C4-2B (cell line): ENCODE data around the gene ATG9B.

ENCODE experiments used
- H3K27ac ChIP-seq: fragments of 450-650 bp; 2 replicates; pipeline ENCODE4 v1.5.1; 2017
- ZFX ChIP-seq: fragments of 450-650 bp; IDR thresholded peaks from 2 replicates; pipeline ENCODE4 v1.6.1; 2017
- TF ChIP-seq, protein P1 (sequence below): fragments of 450-650 bp; conservative IDR thresholded peaks from 2 replicates; pipeline ENCODE4 v1.5.1; 2017; ENCODE audit warnings: mild to moderate bottlenecking

Gene ATG9B, protein sequence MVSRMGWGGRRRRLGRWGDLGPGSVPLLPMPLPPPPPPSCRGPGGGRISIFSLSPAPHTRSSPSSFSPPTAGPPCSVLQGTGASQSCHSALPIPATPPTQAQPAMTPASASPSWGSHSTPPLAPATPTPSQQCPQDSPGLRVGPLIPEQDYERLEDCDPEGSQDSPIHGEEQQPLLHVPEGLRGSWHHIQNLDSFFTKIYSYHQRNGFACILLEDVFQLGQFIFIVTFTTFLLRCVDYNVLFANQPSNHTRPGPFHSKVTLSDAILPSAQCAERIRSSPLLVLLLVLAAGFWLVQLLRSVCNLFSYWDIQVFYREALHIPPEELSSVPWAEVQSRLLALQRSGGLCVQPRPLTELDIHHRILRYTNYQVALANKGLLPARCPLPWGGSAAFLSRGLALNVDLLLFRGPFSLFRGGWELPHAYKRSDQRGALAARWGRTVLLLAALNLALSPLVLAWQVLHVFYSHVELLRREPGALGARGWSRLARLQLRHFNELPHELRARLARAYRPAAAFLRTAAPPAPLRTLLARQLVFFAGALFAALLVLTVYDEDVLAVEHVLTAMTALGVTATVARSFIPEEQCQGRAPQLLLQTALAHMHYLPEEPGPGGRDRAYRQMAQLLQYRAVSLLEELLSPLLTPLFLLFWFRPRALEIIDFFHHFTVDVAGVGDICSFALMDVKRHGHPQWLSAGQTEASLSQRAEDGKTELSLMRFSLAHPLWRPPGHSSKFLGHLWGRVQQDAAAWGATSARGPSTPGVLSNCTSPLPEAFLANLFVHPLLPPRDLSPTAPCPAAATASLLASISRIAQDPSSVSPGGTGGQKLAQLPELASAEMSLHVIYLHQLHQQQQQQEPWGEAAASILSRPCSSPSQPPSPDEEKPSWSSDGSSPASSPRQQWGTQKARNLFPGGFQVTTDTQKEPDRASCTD

DNA sequence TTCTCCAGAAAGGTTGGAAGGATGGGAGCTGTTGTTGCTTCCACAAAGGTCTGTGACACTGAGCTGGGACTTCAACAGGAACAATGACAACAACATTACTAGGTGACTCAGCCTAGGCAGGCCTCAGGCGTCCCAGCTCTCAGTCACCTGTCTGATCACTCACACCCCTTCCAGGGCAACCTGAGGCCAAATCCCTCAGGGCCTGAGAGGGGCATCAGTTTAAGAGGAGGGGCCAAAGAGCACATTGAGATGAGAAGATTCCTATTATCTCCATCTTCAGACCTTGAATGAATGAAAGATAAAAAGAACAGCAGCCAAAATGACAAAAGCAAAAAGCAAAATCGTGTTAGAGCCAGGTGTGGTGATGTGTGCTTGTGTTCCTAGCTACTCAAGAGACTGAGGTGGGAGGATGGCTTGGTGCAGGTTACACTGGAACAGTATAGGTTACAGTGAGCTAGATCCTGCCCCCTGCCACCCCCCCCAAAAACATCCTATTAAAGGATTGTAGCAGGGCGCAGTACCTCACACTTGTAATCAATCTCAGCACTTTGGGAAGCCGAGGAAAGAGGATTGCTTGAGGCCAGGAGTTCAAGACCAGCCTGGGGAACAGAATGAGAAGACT is at the start of gene ATG9B:
TSS of gene ATG9B (minus strand) at position 60 of the 622 bp plus-strand sequence. CDS start 71 bp downstream, outside the sequence.
- TF ChIP-seq, protein P1, sequence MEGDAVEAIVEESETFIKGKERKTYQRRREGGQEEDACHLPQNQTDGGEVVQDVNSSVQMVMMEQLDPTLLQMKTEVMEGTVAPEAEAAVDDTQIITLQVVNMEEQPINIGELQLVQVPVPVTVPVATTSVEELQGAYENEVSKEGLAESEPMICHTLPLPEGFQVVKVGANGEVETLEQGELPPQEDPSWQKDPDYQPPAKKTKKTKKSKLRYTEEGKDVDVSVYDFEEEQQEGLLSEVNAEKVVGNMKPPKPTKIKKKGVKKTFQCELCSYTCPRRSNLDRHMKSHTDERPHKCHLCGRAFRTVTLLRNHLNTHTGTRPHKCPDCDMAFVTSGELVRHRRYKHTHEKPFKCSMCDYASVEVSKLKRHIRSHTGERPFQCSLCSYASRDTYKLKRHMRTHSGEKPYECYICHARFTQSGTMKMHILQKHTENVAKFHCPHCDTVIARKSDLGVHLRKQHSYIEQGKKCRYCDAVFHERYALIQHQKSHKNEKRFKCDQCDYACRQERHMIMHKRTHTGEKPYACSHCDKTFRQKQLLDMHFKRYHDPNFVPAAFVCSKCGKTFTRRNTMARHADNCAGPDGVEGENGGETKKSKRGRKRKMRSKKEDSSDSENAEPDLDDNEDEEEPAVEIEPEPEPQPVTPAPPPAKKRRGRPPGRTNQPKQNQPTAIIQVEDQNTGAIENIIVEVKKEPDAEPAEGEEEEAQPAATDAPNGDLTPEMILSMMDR, result no peak
- no peak for TF ChIP-seq ZFX
- no peak within 1 kb of the TSS for H3K27ac ChIP-seq

DNA sequence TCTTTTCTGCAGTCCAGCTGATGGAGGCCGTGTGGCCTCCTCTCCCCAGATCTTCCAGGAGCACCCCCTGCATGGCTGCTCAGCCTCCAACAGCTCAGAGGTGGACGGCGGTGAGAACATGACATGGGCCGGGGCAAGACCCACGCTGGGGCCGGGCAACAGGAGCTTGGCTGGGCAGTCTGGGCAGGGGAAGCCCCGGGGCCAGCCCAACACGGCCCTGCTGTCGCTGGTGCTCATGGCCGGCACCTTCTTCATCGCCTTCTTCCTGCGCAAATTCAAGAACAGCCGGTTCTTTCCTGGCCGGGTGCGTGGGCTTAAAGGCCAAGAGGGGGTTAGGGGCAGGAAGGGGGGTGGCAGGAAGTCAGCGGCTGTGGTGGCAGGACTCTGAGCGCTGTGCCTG is 49.7 kb upstream of the ATG9B start:
- TF ChIP-seq ZFX, result no peak
- H3K27ac ChIP-seq, result no peak overlapping the region

DNA sequence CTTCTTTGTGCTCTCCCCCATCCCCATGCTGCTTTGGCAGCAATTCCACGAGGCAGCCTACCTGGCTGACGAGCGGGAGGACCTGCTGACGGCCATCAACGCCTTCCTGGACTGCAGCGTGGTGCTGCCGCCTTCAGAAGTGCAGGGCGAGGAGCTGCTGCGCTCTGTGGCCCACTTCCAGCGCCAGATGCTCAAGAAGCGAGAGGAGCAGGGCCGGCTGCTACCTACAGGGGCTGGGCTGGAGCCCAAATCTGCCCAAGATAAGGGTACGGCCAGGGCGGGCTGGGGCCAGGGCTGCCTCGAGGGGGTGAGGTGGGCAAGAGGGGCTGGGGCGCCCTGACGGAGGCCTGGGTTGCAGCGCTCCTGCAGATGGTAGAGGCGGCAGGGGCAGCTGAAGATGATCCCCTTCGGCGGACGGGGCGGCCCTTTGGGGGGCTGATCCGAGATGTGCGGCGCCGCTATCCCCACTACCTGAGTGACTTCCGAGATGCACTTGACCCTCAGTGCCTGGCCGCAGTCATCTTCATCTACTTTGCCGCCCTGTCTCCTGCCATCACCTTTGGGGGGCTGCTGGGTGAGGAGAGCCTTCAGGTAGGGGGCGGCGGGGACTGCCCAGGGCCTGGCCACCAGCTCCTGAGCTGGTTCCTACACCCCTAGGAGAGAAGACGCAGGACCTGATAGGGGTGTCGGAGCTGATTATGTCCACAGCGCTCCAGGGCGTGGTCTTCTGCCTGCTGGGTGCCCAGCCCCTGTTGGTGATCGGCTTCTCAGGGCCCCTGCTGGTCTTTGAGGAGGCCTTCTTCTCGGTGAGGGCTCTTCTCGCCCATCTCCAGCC is 47.0 kb upstream of the ATG9B start:
- TF ChIP-seq ZFX, result no peak
- TF ChIP-seq, protein P1, result no peak
- H3K27ac ChIP-seq, result no peak overlapping the region

DNA sequence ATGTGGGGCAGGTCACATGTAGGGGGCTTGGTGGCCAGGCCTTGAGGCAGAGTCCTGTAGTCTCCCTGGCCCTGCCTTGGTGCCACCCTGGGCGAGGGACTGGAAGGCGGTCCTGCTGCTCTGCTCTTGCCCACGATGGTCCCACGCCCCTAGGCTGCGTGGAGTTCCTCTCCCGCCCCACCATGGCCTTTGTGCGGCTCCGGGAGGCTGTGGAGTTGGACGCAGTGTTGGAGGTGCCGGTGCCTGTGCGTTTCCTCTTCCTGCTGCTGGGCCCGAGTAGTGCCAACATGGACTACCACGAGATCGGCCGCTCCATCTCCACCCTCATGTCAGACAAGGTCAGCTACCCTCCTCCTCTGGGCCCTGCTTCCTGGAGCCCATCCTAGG is 46.3 kb upstream of the ATG9B start:
- TF ChIP-seq, protein P1, result no peak
- TF ChIP-seq ZFX, result no peak
- H3K27ac ChIP-seq, result no peak overlapping the region

DNA sequence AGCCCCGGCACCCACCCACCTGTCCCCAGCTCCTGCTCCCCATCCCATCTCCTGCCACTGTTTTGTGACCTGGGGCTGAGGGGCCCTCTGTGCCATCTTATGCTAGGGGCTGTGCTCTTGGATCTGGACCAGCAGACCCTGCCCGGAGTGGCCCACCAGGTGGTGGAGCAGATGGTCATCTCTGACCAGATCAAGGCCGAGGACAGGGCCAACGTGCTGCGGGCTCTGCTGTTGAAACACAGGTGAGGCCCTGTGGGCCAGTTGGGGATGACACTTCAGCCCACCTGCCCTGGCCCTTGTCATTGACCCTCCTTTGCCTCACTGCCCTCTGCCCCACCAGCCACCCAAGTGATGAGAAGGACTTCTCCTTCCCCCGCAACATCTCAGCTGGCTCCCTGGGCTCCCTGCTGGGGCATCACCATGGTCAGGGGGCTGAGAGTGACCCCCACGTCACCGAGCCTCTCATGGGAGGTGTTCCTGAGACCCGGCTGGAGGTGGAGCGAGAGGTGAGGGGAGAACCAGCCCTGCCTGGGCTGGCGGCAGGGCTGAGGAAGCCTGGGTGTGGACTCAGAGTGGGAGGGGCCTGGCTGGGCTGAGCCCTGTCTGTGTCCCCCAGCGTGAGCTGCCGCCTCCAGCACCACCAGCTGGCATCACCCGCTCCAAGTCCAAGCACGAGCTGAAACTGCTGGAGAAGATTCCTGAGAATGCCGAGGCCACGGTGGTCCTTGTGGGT is 45.7 kb upstream of the ATG9B start:
- H3K27ac ChIP-seq, result no peak overlapping the region
- TF ChIP-seq, protein P1, result no peak
- TF ChIP-seq ZFX, result no peak

DNA sequence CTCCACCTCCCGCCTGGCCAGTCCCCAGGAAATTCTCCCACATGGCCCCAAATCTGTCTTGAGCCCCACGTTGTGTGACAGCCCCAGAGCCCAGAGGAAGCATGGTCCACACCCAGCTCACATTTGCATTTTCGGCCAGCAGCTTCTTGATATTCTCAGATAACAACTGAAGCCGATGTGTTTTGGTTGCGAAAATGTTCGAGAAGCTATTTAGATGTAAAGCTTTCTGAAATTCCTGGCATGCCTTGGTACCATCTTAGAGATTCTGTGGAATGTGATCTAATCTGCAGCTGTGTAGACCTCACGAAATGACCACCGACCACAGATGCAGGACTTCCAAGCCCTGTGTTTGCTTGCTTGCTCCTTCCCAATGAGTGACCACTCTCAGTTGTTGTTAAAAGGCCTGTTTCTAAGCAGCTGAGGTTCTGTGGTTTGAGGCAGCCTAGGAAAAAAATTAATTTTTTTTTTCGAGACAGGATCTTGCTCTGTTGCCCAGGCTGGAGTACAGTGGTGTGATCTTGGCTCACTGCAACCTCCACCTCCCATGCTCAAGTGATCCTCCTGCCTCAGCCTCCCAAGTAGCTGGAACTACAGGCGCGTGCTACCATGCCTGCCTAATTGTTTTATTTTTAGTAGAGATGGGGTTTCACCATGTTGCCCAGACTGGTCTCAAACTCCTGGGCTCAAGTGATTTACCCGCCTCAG is 43.9 kb upstream of the ATG9B start:
- TF ChIP-seq, protein P1, result no peak
- TF ChIP-seq ZFX, result no peak
- no peak overlapping the region for H3K27ac ChIP-seq
